ENCODE results near the gene G6PD. TPM values are rescaled to one million over a fixed set of nuclear protein-coding genes. Genes with fewer than 3 reads are reported as not detected.

G6PD gene
- total RNA-seq, 4 donors from 2014 or later = 31.1 to 49.6 (median 35.6) TPM

GRCh38 chrX:154490414-154491083 is 56.1 kb downstream of the G6PD start, which contains the start of gene SLC10A3:
Gene SLC10A3, minus strand, starts transcription at chrX:154490629. Its CDS starts 1,689 bp downstream, at chrX:154488940.
- peak; percentile 82 to 98 for DNase-seq (ENCODE audit: low spot score in 2 of 2)
- TF ChIP-seq, protein P1, sequence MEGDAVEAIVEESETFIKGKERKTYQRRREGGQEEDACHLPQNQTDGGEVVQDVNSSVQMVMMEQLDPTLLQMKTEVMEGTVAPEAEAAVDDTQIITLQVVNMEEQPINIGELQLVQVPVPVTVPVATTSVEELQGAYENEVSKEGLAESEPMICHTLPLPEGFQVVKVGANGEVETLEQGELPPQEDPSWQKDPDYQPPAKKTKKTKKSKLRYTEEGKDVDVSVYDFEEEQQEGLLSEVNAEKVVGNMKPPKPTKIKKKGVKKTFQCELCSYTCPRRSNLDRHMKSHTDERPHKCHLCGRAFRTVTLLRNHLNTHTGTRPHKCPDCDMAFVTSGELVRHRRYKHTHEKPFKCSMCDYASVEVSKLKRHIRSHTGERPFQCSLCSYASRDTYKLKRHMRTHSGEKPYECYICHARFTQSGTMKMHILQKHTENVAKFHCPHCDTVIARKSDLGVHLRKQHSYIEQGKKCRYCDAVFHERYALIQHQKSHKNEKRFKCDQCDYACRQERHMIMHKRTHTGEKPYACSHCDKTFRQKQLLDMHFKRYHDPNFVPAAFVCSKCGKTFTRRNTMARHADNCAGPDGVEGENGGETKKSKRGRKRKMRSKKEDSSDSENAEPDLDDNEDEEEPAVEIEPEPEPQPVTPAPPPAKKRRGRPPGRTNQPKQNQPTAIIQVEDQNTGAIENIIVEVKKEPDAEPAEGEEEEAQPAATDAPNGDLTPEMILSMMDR (IDR thresholded peaks at IDR 0.05) = no peak
- TF ChIP-seq POLR2A (IDR thresholded peaks at IDR 0.05) = peak in 1 of 2 donors; percentile 36
- WGBS, 2 donors = 0 to 40% methylated on average over 6 to 50 of the region's 71 CpGs
- intact Hi-C loops (cut with DNase I; ENCODE audit: low total_unique reads) = no loop called here
- peak within 1 kb of the TSS; percentile 47 for H3K4me3 ChIP-seq (ENCODE audit: low read depth, poor library complexity, severe bottlenecking)

DNA sequence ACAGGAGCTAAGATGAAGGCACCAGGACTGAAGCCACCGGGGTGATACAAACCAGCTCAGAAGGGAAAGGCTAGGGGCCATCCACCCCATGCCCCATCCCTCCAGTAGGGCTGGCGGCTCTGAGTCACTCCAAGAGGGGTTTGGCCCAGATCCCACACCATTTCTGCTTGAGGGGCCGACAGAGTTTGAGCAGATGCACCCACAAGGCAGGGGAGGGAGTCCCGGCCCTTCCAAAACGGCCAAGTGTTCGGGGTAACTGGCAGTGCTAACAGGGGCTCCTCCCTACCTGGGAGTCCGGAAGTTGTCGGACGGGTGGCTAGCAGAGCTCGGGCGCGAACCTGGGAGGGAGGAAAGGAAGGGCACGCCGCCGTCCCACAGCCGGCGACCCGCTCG is 56.6 kb downstream of the G6PD start:
- H3K4me3 ChIP-seq (ENCODE audit: low read depth, poor library complexity, severe bottlenecking) = peak overlapping the region; percentile 47
- 0 to 60% methylated on average over 2 to 19 of the region's 19 CpGs for WGBS, 2 donors
- TF ChIP-seq, protein P1 (IDR thresholded peaks at IDR 0.05) = no peak
- no peak for TF ChIP-seq POLR2A (IDR thresholded peaks at IDR 0.05)
- DNase-seq (ENCODE audit: low spot score in 2 of 2) = no peak
- intact Hi-C loops (cut with DNase I; ENCODE audit: low total_unique reads) = no loop called here

GRCh38 chrX:154489182-154489581 is 57.5 kb downstream of the G6PD start:
- WGBS, 2 donors = 60 to 77% methylated on average over 1 to 4 of the region's 4 CpGs
- no peak for DNase-seq (ENCODE audit: low spot score in 2 of 2)
- H3K4me3 ChIP-seq (ENCODE audit: low read depth, poor library complexity, severe bottlenecking) = no peak overlapping the region
- intact Hi-C loops (cut with DNase I; ENCODE audit: low total_unique reads) = no loop called here
- TF ChIP-seq, protein P1 (IDR thresholded peaks at IDR 0.05) = no peak
- TF ChIP-seq POLR2A (IDR thresholded peaks at IDR 0.05) = no peak

GRCh38 chrX:154488336-154489075 is 58.1 kb downstream of the G6PD start:
- intact Hi-C loops (cut with DNase I; ENCODE audit: low total_unique reads) = no loop called here
- 83 to 86% methylated on average over 4 to 20 of the region's 20 CpGs for WGBS, 2 donors
- DNase-seq (ENCODE audit: low spot score in 2 of 2) = no peak
- TF ChIP-seq, protein P1 (IDR thresholded peaks at IDR 0.05) = no peak
- no peak for TF ChIP-seq POLR2A (IDR thresholded peaks at IDR 0.05)
- H3K4me3 ChIP-seq (ENCODE audit: low read depth, poor library complexity, severe bottlenecking) = no peak overlapping the region

DNA sequence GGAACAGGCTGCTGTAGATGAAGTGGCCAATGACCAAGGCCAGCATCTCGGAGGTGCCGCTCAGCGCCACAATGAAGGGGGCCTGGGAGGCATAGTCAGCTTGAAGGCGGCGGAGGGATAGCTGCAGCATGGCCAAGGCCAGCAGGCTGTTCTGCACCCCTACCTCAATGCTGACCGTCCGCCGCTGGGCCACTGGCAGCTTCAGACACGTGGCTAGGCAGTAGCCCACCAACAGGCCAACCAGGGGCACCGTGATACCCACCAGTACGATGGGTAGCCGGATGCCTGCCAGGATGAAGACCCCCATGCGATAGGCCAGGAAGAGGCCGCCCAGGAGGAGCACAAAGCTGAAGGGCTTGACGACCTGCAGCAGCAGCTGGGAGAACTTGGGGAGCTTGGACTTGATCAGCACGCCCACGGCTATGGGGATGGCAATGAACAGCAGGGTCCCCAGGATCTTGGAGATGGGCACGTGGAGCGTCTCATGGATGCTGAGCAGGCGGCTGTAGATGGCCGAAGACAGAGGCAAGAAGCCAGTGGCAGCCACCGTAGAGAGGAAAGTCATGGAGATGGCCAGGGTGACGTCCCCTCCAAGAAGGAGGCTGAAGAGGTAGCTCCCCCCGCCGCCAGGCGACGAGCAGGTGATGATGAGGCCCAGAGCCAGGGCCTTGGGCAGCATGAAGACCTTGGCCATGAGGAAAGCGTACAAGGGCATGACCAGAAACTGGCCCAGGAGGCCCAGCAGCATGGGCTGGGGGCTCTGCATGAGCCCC is 58.9 kb downstream of the G6PD start:
- 85 to 92% methylated on average over 22 to 28 of the region's 28 CpGs for WGBS, 2 donors
- no peak for DNase-seq (ENCODE audit: low spot score in 2 of 2)

More for the DNA sequence above, 58.9 kb downstream of the G6PD start:
- intact Hi-C loops (cut with DNase I; ENCODE audit: low total_unique reads) = no loop called here
- TF ChIP-seq, protein P1 (IDR thresholded peaks at IDR 0.05) = no peak
- TF ChIP-seq POLR2A (IDR thresholded peaks at IDR 0.05) = no peak
- H3K4me3 ChIP-seq (ENCODE audit: low read depth, poor library complexity, severe bottlenecking) = no peak overlapping the region

All from lower leg skin (tissue), 4 donors.